H9 (cell line): Measurements from ENCODE around the gene SKIDA1. TPM values are rescaled to one million over a fixed set of nuclear protein-coding genes. Genes with fewer than 3 reads are reported as not detected.

ENCODE experiments used
- DNase-seq: peaks from one replicate; pipeline ENCODE4 v3.0.0-alpha.2; 2017
- H2AFZ ChIP-seq: one replicate; pipeline ENCODE4 v1.6.1; 2013; ENCODE audit warnings: mild to moderate bottlenecking, low read length, control low read depth, moderate library complexity
- H2AK5ac ChIP-seq: 2 replicates; pipeline ENCODE4 v1.6.1; 2013; ENCODE audit warnings: low read length, control low read depth, mixed read lengths; ENCODE audit not compliant: insufficient read length
- H2BK120ac ChIP-seq: one replicate; pipeline ENCODE4 v1.6.1; 2013; ENCODE audit warnings: low read depth, mild to moderate bottlenecking, low read length, control low read depth, inconsistent platforms; ENCODE audit not compliant: poor library complexity, severe bottlenecking
- H2BK12ac ChIP-seq: 2 replicates; pipeline ENCODE4 v1.6.1; 2013; ENCODE audit warnings: low read length, control low read depth, mixed read lengths, low read depth; ENCODE audit not compliant: insufficient read length
- H2BK15ac ChIP-seq: 2 replicates; pipeline ENCODE4 v1.6.1; 2013; ENCODE audit warnings: low read depth, low read length, control low read depth
- H2BK20ac ChIP-seq: one replicate; pipeline ENCODE4 v1.6.1; 2013; ENCODE audit warnings: low read depth, mild to moderate bottlenecking, low read length, control low read depth, inconsistent platforms; ENCODE audit not compliant: poor library complexity, severe bottlenecking
- H2BK5ac ChIP-seq: 2 replicates; pipeline ENCODE4 v1.6.1; 2013; ENCODE audit warnings: low read length, control low read depth, mixed read lengths; ENCODE audit not compliant: insufficient read length
- H3K14ac ChIP-seq: 2 replicates; pipeline ENCODE4 v1.6.1; 2013; ENCODE audit warnings: low read length, control low read depth; ENCODE audit not compliant: insufficient read depth
- H3K18ac ChIP-seq: 2 replicates; pipeline ENCODE4 v1.6.1; 2013; ENCODE audit warnings: low read depth, mild to moderate bottlenecking, mixed read lengths, low read length, control low read depth; ENCODE audit not compliant: insufficient read length
- H3K23ac ChIP-seq: 2 replicates; pipeline ENCODE4 v1.6.1; 2013; ENCODE audit warnings: low read length, control low read depth, mixed read lengths, low read depth; ENCODE audit not compliant: insufficient read length
- H3K23me2 ChIP-seq: 2 replicates; pipeline ENCODE4 v1.6.1; 2013; ENCODE audit warnings: low read depth, mild to moderate bottlenecking, mixed read lengths, low read length, control low read depth; ENCODE audit not compliant: insufficient read length, poor library complexity, severe bottlenecking
- H3K27ac ChIP-seq: 2 replicates; pipeline ENCODE4 v1.5.1; 2013; ENCODE audit warnings: low read length, control low read depth, mixed read lengths, low read depth; ENCODE audit not compliant: insufficient read length
- H3K27me3 ChIP-seq: 2 replicates; pipeline ENCODE4 v1.6.1; 2013; ENCODE audit warnings: low read length, control low read depth, inconsistent platforms; ENCODE audit not compliant: insufficient read depth
- H3K4ac ChIP-seq: 2 replicates; pipeline ENCODE4 v1.6.1; 2013; ENCODE audit warnings: low read depth, mild to moderate bottlenecking, control low read depth, inconsistent platforms, low read length, moderate library complexity
- H3K4me1 ChIP-seq: 2 replicates; pipeline ENCODE4 v1.6.1; 2013; ENCODE audit warnings: low read length, control low read depth, inconsistent platforms; ENCODE audit not compliant: insufficient read depth
- H3K4me2 ChIP-seq: 2 replicates; pipeline ENCODE4 v1.6.1; 2013; ENCODE audit warnings: low read length, control low read depth, mixed read lengths; ENCODE audit not compliant: insufficient read length, insufficient read depth
- H3K56ac ChIP-seq: 2 replicates; pipeline ENCODE4 v1.6.1; 2013; ENCODE audit warnings: low read depth, mild to moderate bottlenecking, mixed read lengths, low read length, control low read depth; ENCODE audit not compliant: insufficient read length
- H3K79me1 ChIP-seq: 2 replicates; pipeline ENCODE4 v1.6.1; 2013; ENCODE audit warnings: low read depth, mild to moderate bottlenecking, moderate library complexity, low read length, control low read depth, inconsistent platforms; ENCODE audit not compliant: insufficient read depth, poor library complexity, severe bottlenecking
- H3K79me2 ChIP-seq: 2 replicates; pipeline ENCODE4 v1.6.1; 2013; ENCODE audit warnings: low read length, control low read depth, inconsistent platforms; ENCODE audit not compliant: insufficient read depth
- H3K9ac ChIP-seq: 2 replicates; pipeline ENCODE4 v1.6.1; 2013; ENCODE audit warnings: low read length, control low read depth, mixed read lengths; ENCODE audit not compliant: insufficient read length; ENCODE audit errors: extremely low read depth
- H3K9me3 ChIP-seq: one replicate; pipeline ENCODE4 v1.6.1; 2013; ENCODE audit warnings: low read depth, low read length, inconsistent platforms; ENCODE audit not compliant: control insufficient read depth
- H3T11ph ChIP-seq: one replicate; pipeline ENCODE4 v1.6.1; 2013; ENCODE audit warnings: mild to moderate bottlenecking, low read length, control low read depth, inconsistent platforms
- H4K20me1 ChIP-seq: one replicate; pipeline ENCODE4 v1.6.1; 2013; ENCODE audit not compliant: control insufficient read depth, insufficient read length, insufficient read depth
- H4K5ac ChIP-seq: 2 replicates; pipeline ENCODE4 v1.6.1; 2013; ENCODE audit warnings: low read depth, mild to moderate bottlenecking, mixed read lengths, low read length, control low read depth; ENCODE audit not compliant: insufficient read length
- H4K8ac ChIP-seq: replicated peaks from 2 replicates; pipeline ENCODE4 v1.6.1; 2013; ENCODE audit warnings: low read length, control low read depth, mixed read lengths, low read depth; ENCODE audit not compliant: insufficient read length
- H4K91ac ChIP-seq: 2 replicates; pipeline ENCODE4 v1.6.1; 2013; ENCODE audit warnings: low read depth, mild to moderate bottlenecking, moderate library complexity, mixed read lengths, low read length, control low read depth; ENCODE audit not compliant: insufficient read length
- H3K27ac Mint-ChIP-seq, 3 experiments: 2 replicates in 2 of 3; 3 replicates in 1 of 3; pipeline ENCODE4 v1.8.0; 2020 to 2021; ENCODE audit warnings: mixed read lengths in 3 of 3, mild to moderate bottlenecking in 1 of 3, moderate library complexity in 1 of 3
- H3K27me3 Mint-ChIP-seq: 2 replicates; pipeline ENCODE4 v1.8.0; 2021; ENCODE audit warnings: low read depth, mild to moderate bottlenecking, moderate library complexity, mixed read lengths
- H3K36me3 Mint-ChIP-seq, 3 experiments: 2 replicates in 2 of 3; 3 replicates in 1 of 3; pipeline ENCODE4 v1.8.0; 2020 to 2021; ENCODE audit warnings: low read depth in 3 of 3, mixed read lengths in 3 of 3; ENCODE audit not compliant: insufficient read depth in 1 of 3
- H3K4me1 Mint-ChIP-seq, 2 experiments: 2 replicates each; pipeline ENCODE4 v1.8.0; 2020; ENCODE audit warnings: mixed read lengths in 2 of 2
- H3K4me3 Mint-ChIP-seq, 2 experiments: 2 replicates in 1 of 2; 3 replicates in 1 of 2; pipeline ENCODE4 v1.8.0; 2020 to 2021; ENCODE audit warnings: mild to moderate bottlenecking in 2 of 2, mixed read lengths in 2 of 2, moderate library complexity in 1 of 2
- H3K9me3 Mint-ChIP-seq, 2 experiments: 2 replicates in 1 of 2; 3 replicates in 1 of 2; pipeline ENCODE4 v1.8.0; 2020; ENCODE audit warnings: mild to moderate bottlenecking in 2 of 2, mixed read lengths in 2 of 2, moderate library complexity in 1 of 2
- WGBS: extraction: QIAGEN DNeasy Blood & Tissue Kit; methylation state at CpG from one replicate; pipeline ENCODE4 v1.1.7; 2013; ENCODE audit warnings: missing lambda C conversion rate, low lambda C conversion rate, mixed read lengths; ENCODE audit not compliant: insufficient read length; ENCODE audit errors: extremely low coverage; 5-methylcytosine and 5-hydroxymethylcytosine counted together
- total RNA-seq: library from RNA; stranded (reverse); gene quantifications from 2 replicates; pipeline ENCODE4 v1.2.1, GENCODE V29; 2021
- TF ChIP-seq, protein P1 (sequence below): fragments of 200-600 bp; sonication (generic); conservative IDR thresholded peaks from 3 replicates; pipeline ENCODE4 v1.8.0; 2021; ENCODE audit warnings: antibody characterized with exemption, mild to moderate bottlenecking

The SKIDA1 gene
- total RNA-seq, 1 experiment from 2014 or later, result 5.9 TPM

- H3K79me2 ChIP-seq, result no peaks in the 10 kb centered on the region
- Mint-ChIP-seq H3K27ac (0 out of 7 replicates have a peak overlapping the region, but pooled peaks of 1 of the 3 experiments have one; percentile 25), H3K4me3 (no peak overlapping the region), H3K36me3 (peaks cover 0 to 16% (median 14%) of the 10 kb centered on the region in 3 experiments; a peak in 4 of 7 replicates), H3K27me3 (no peaks in the 10 kb centered on the region), H3K4me1 (peaks cover 22 to 30% of the 10 kb centered on the region in 2 experiments), H3K9me3 (no peaks in the 10 kb centered on the region; a peak in 1 of 5 replicates)
- no peak overlapping the region for H3K18ac ChIP-seq
- no peak overlapping the region for H2AFZ ChIP-seq
- no peaks in the 10 kb centered on the region for H3K79me1 ChIP-seq
- H3K14ac ChIP-seq, result no peak overlapping the region
- H3K56ac ChIP-seq, result no peak overlapping the region
- no peak overlapping the region for H3T11ph ChIP-seq
- H3K23ac ChIP-seq, result no peak overlapping the region
- peaks cover 11% of the 10 kb centered on the region for H3K23me2 ChIP-seq
- no peak overlapping the region for H3K27ac ChIP-seq
- H2AK5ac ChIP-seq, result no peak overlapping the region
- H2BK5ac ChIP-seq, result no peak overlapping the region
- H4K20me1 ChIP-seq, result no peaks in the 10 kb centered on the region
- H2BK20ac ChIP-seq, result no peak overlapping the region
- no peak overlapping the region for H3K4me2 ChIP-seq
- no peak overlapping the region for H2BK15ac ChIP-seq
- no peak overlapping the region for H4K91ac ChIP-seq
- H2BK12ac ChIP-seq, result no peak overlapping the region
- no peaks in the 10 kb centered on the region for H3K27me3 ChIP-seq
- H3K4me1 ChIP-seq, result no peaks in the 10 kb centered on the region
- no peak overlapping the region for H4K8ac ChIP-seq
- no peak overlapping the region for H3K4ac ChIP-seq
- H3K9ac ChIP-seq, result no peak overlapping the region
- H3K9me3 ChIP-seq, result no peaks in the 10 kb centered on the region
- WGBS, result no CpG with 5 or more reads among the region's 4 CpGs
- TF ChIP-seq, protein P1, sequence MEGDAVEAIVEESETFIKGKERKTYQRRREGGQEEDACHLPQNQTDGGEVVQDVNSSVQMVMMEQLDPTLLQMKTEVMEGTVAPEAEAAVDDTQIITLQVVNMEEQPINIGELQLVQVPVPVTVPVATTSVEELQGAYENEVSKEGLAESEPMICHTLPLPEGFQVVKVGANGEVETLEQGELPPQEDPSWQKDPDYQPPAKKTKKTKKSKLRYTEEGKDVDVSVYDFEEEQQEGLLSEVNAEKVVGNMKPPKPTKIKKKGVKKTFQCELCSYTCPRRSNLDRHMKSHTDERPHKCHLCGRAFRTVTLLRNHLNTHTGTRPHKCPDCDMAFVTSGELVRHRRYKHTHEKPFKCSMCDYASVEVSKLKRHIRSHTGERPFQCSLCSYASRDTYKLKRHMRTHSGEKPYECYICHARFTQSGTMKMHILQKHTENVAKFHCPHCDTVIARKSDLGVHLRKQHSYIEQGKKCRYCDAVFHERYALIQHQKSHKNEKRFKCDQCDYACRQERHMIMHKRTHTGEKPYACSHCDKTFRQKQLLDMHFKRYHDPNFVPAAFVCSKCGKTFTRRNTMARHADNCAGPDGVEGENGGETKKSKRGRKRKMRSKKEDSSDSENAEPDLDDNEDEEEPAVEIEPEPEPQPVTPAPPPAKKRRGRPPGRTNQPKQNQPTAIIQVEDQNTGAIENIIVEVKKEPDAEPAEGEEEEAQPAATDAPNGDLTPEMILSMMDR, result no peak
- DNase-seq, result no peak
- no peak overlapping the region for H4K5ac ChIP-seq
- H2BK120ac ChIP-seq, result no peak overlapping the region
Measured at GRCh38 chr10:21490028-21490710, 35.3 kb downstream of the SKIDA1 start.
